K562 (cell line): ENCODE data around the gene DCLK1. TPM values are rescaled to one million over a fixed set of nuclear protein-coding genes. Genes with fewer than 3 reads are reported as not detected.

Experiments used
- ATAC-seq: fragments of 200-7000 bp; cut with Tn5 transposase; 3 replicates; pipeline ENCODE4 v1.9.1; 2020; ENCODE audit warnings: moderate library complexity
- BruUV-seq: library from RNA; stranded (reverse); fragments of 400-500 nt; replicated peaks from 2 replicates; lab custom pipeline; 2021; lab: Mats Ljungman, UMichigan
- CTCF ChIA-PET: fragments of 300-600 bp; formaldehyde crosslinking; extraction: SDS; loops from one replicate; lab custom pipeline; 2021; ENCODE audit warnings: low intra/inter-chr PET ratio; lab: Yijun Ruan, JAX
- POLR2A ChIA-PET: fragments of 300-600, 350-650 bp; sonication (Branson Sonifier 250); formaldehyde crosslinking; extraction: SDS; loops from one replicate; lab custom pipeline; 2021; ENCODE audit warnings: antibody characterized with exemption, inconsistent platforms; lab: Yijun Ruan, JAX
- DNase-seq, 4 experiments: peaks; one replicate each; pipeline versions ENCODE4 v3.0.0 to v3.0.0-alpha.2; 2011 to 2018; ENCODE audit warnings: low spot score in 3 of 4, mixed read lengths in 3 of 4; ENCODE audit errors: extremely low read depth in 1 of 4
- FAIRE-seq: peaks from 2 replicates; lab custom pipeline; 2011; peaks lifted over from hg19 to GRCh38; lab: Jason Lieb, UNC
- H2AFZ ChIP-seq: 2 replicates; pipeline ENCODE4 v1.6.0; 2011; ENCODE audit warnings: low read depth, low read length, control low read depth, inconsistent platforms
- H3K27ac ChIP-seq: fragments of 200-600 bp; 3 replicates; pipeline ENCODE4 v1.8.0; 2011; ENCODE audit warnings: low read depth, mild to moderate bottlenecking, control low read depth, inconsistent platforms, low read length, moderate library complexity, mixed read lengths; ENCODE audit errors: extremely low read depth
- H3K27me3 ChIP-seq, 2 experiments: fragments of 300-600 bp in 1 of 2; 2 replicates in 1 of 2; 3 replicates in 1 of 2; pipeline versions ENCODE4 v1.6.0 to v1.8.0; 2011; ENCODE audit warnings: inconsistent platforms in 2 of 2, low read length in 2 of 2, mild to moderate bottlenecking in 1 of 2, mixed read lengths in 1 of 2, moderate library complexity in 1 of 2; ENCODE audit not compliant: control insufficient read depth in 2 of 2, insufficient read depth in 2 of 2
- H3K36me3 ChIP-seq: fragments of 300-600 bp; 3 replicates; pipeline ENCODE4 v1.8.0; 2011; ENCODE audit warnings: mild to moderate bottlenecking, low read length, inconsistent platforms; ENCODE audit not compliant: control insufficient read depth, insufficient read depth
- H3K4me1 ChIP-seq, 2 experiments: fragments of 200-600 bp in 1 of 2; replicated peaks in 1 of 2; 2 replicates in 1 of 2; 3 replicates in 1 of 2; pipeline versions ENCODE4 v1.5.1 to v1.8.0; 2011; ENCODE audit warnings: inconsistent platforms in 2 of 2, low read length in 2 of 2, mild to moderate bottlenecking in 1 of 2, mixed read lengths in 1 of 2, moderate library complexity in 1 of 2; ENCODE audit not compliant: control insufficient read depth in 2 of 2, insufficient read depth in 2 of 2
- H3K4me2 ChIP-seq: 2 replicates; pipeline ENCODE4 v1.6.1; 2011; ENCODE audit warnings: low read length, control low read depth, inconsistent platforms, mixed read lengths; ENCODE audit not compliant: insufficient read depth
- H3K4me3 ChIP-seq: fragments of 200-600 bp; sonication (generic), shearing (Covaris generic); 2 replicates; pipeline ENCODE4 v1.5.1; 2016; ENCODE audit warnings: control low read depth, inconsistent platforms
- H3K79me2 ChIP-seq: fragments of 200-600 bp; 3 replicates; pipeline ENCODE4 v1.8.0; 2011; ENCODE audit warnings: low read length, inconsistent platforms; ENCODE audit not compliant: control insufficient read depth, insufficient read depth
- H3K9ac ChIP-seq, 2 experiments: 2 replicates each; pipeline versions ENCODE4 v1.6.0 to v1.6.1; 2011; ENCODE audit warnings: low read depth in 2 of 2, low read length in 2 of 2, control low read depth in 1 of 2, inconsistent platforms in 1 of 2, mild to moderate bottlenecking in 1 of 2, mixed read lengths in 1 of 2; ENCODE audit not compliant: insufficient read depth in 1 of 2
- H3K9me1 ChIP-seq: one replicate; pipeline ENCODE4 v1.6.0; 2011; ENCODE audit warnings: inconsistent platforms, mild to moderate bottlenecking, low read length, moderate library complexity; ENCODE audit not compliant: control insufficient read depth, insufficient read depth
- H3K9me3 ChIP-seq: replicated peaks from 2 replicates; pipeline ENCODE4 v1.5.1; 2011; ENCODE audit warnings: low read depth, low read length, inconsistent platforms; ENCODE audit not compliant: control insufficient read depth, insufficient read depth
- H4K20me1 ChIP-seq: replicated peaks from 2 replicates; pipeline ENCODE4 v1.6.1; 2011; ENCODE audit warnings: low read length, inconsistent platforms, mixed read lengths; ENCODE audit not compliant: control insufficient read depth, insufficient read depth
- JUN ChIP-seq, 2 experiments: sonication (generic) in 1 of 2; formaldehyde crosslinking in 1 of 2; IDR thresholded peaks; 2 replicates each; pipeline versions ENCODE4 v1.6.1 to v1.8.0; 2012 to 2022; ENCODE audit warnings: borderline replicate concordance in 2 of 2, mild to moderate bottlenecking in 2 of 2, improper control_type of control experiment in 1 of 2, low read depth in 1 of 2, low read length in 1 of 2, missing genetic modification reagents in 1 of 2
- RBM34 ChIP-seq: fragments of 200-400 bp; formaldehyde crosslinking; IDR thresholded peaks from 2 replicates; pipeline ENCODE4 v1.6.1; 2018; ENCODE audit warnings: low read length, borderline replicate concordance; ENCODE audit not compliant: insufficient read depth
- SAFB2 ChIP-seq: fragments of 200-400 bp; formaldehyde crosslinking; IDR thresholded peaks from 2 replicates; pipeline ENCODE4 v1.6.1; 2018; ENCODE audit warnings: borderline replicate concordance, low read length, low read depth, moderate library complexity; ENCODE audit not compliant: severe bottlenecking
- SIRT6 ChIP-seq: IDR thresholded peaks from one replicate; pipeline ENCODE4 v1.6.1; 2012; ENCODE audit warnings: low read depth, mild to moderate bottlenecking, control low read depth, inconsistent platforms, low read length, moderate library complexity
- SREBF1 ChIP-seq: fragments of 150-350 bp; IDR thresholded peaks from 2 replicates; pipeline ENCODE4 v1.6.1; 2014; ENCODE audit warnings: antibody characterized with exemption, low read depth, low read length, borderline replicate concordance
- ZBTB1 ChIP-seq: sonication (generic); formaldehyde crosslinking; IDR thresholded peaks from 2 replicates; pipeline ENCODE4 v1.8.1; 2023; ENCODE audit warnings: missing genetic modification reagents, low read depth, mild to moderate bottlenecking, borderline replicate concordance
- ZNF12 ChIP-seq: sonication (generic); formaldehyde crosslinking; IDR thresholded peaks from 2 replicates; pipeline ENCODE4 v1.4.0; 2020; ENCODE audit warnings: mild to moderate bottlenecking, missing genetic modification reagents
- ZNF140 ChIP-seq: fragments of 250-450 bp; sonication (Bioruptor Pico); IDR thresholded peaks from 2 replicates; pipeline ENCODE4 v1.8.0; 2021; ENCODE audit warnings: moderate library complexity, mild to moderate bottlenecking, inconsistent platforms
- ZNF41 ChIP-seq: fragments of 250-450 bp; sonication (Bioruptor Pico); conservative IDR thresholded peaks from 2 replicates; pipeline ENCODE4 v1.4.0; 2020; ENCODE audit warnings: mild to moderate bottlenecking
- WGBS: fragments of 100-300 bp; shearing (Covaris generic); methylation state at CpG from one replicate; pipeline ENCODE4 v1.1.6; 2016; ENCODE audit warnings: low coverage, mixed read lengths; ENCODE audit not compliant: insufficient coverage; ENCODE audit errors: missing lambda C conversion rate; 5-methylcytosine and 5-hydroxymethylcytosine counted together
- in situ Hi-C: fragments of 300-500 bp; cut with MboI; formaldehyde crosslinking; loops from 4 replicates; pipeline ENCODE4 v1.15.0; 2018; ENCODE audit warnings: inconsistent platforms, mixed read lengths
- intact Hi-C: fragments of 100-400 bp; cut with micrococcal nuclease; formaldehyde crosslinking; loops from 2 replicates; pipeline ENCODE4 v1.14.2; 2022
- polyA plus RNA-seq, 8 experiments: library from polyadenylated mRNA; depleted of rRNA in 4 of 8; stranded (reverse) in 5 of 8; unstranded in 3 of 8; fragments of >200 nt; fragmentation: Nextera tagmentation in 2 of 8; fragmentation: Illumina TruSeq in 1 of 8; extraction: Ambion mirVana in 2 of 8; extraction: Trizol in 1 of 8; gene quantifications; 2 replicates each; pipeline versions ENCODE4 v1.2.1 to v1.2.3, GENCODE V29; 2011 to 2014; ENCODE audit warnings: inconsistent platforms in 1 of 8, missing spikeins in 1 of 8
- total RNA-seq, 7 experiments: library from RNA; depleted of rRNA in 6 of 7; stranded (reverse); fragments of >200 nt in 6 of 7; fragmentation: Illumina TruSeq in 2 of 7; extraction: Trizol in 2 of 7; gene quantifications; 2 replicates each; pipeline versions ENCODE4 v1.2.1 to v1.2.3, GENCODE V29; 2011 to 2021; ENCODE audit warnings: low replicate concordance in 1 of 7
- TF ChIP-seq, protein P1 (sequence below): fragments of 200-800 bp; sonication (Bioruptor generic); IDR thresholded peaks from 2 replicates; pipeline ENCODE4 v1.6.1; 2017; ENCODE audit warnings: missing genetic modification characterization, missing compliant biosample characterization

Gene DCLK1
- total and polyA plus RNA-seq, 9 of the 15 experiments (the other 6 are each of a cell fraction or from before 2014, with no cell fraction given) = 0.07 TPM; not detected in 8

DNA sequence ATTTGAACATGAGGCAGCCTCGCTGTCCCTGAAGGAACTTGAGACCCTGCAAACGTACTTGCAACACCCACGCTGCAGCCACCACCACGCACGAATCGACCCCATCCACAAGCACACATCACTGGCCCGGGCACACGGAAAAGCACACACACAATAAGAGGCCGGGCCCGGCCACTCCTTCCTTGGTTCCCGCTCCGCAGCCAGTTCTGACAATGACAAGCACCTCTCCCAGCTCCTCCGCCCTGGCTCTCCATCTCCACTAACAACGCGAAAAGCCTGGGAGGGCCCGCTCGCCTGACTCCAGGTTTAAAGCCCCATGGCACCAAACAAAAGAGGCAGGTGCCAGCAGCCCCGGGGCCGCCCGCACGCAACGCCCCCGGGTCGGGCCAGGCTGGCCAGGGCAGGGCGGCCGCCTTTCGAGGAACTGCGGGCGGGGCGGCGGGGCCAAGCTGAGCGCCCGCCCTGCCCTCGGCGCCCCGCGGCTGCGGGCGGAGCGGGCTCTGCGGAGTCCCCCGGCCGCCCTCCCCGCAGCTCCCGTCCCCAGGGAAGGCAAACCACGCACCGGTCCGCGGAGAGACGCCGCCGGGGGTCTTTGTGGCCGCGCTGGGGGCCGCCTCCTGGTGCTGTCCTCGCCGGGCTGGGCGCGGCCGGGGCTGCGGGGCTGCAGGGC, 495 bp downstream of the DCLK1 start:
- ChIA-PET POLR2A (no interaction called here), CTCF (no interaction called here)
- Histone ChIP-seq H3K9me1 (no peaks in the 10 kb centered on the region), H3K36me3 (no peaks in the 10 kb centered on the region), H3K4me3 (no peak overlapping the region), H3K9me3 (no peaks in the 10 kb centered on the region), H3K27me3 (peaks cover 4 to 25% of the 10 kb centered on the region in 2 experiments; a peak in 3 of 5 replicates), H3K4me2 (no peak overlapping the region), H2AFZ (no peak overlapping the region), H3K4me1 (no peaks in the 10 kb centered on the region), H3K27ac (no peak overlapping the region), H4K20me1 (no peaks in the 10 kb centered on the region; the same call in 1 of the 2 replicates), H3K9ac (no peak overlapping the region), H3K79me2 (no peaks in the 10 kb centered on the region)
- BruUV-seq = no TSS peak
- DNase-seq = no peak
- TF ChIP-seq ZBTB1 (CRISPR knock-in tag) (no peak), RBM34 (no peak), JUN (IDR thresholded peaks at IDR 0.05; ENCODE audit: borderline replicate concordance, low read depth, low read length) (no peak), JUN (CRISPR knock-in tag; IDR thresholded peaks at IDR 0.05; ENCODE audit: borderline replicate concordance) (no peak), ZNF12 (no peak), ZNF140 (CRISPR knock-in tag) (no peak), SAFB2 (no peak), SREBF1 (no peak), ZNF41 (no peak), SIRT6 (no peak)
- TF ChIP-seq, protein P1, sequence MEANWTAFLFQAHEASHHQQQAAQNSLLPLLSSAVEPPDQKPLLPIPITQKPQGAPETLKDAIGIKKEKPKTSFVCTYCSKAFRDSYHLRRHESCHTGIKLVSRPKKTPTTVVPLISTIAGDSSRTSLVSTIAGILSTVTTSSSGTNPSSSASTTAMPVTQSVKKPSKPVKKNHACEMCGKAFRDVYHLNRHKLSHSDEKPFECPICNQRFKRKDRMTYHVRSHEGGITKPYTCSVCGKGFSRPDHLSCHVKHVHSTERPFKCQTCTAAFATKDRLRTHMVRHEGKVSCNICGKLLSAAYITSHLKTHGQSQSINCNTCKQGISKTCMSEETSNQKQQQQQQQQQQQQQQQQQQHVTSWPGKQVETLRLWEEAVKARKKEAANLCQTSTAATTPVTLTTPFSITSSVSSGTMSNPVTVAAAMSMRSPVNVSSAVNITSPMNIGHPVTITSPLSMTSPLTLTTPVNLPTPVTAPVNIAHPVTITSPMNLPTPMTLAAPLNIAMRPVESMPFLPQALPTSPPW (CRISPR knock-in tag) = no peak
- ATAC-seq = no peak
- intact Hi-C loops = no loop called here
- WGBS = 2% methylated on average over 8 of the region's 61 CpGs
- in situ Hi-C loops = no loop called here
- no peak for FAIRE-seq
